B cell (primary cell): Measurements from ENCODE around the gene COX8C.

Experiments
- EZH2 ChIP-seq: IDR thresholded peaks from 2 replicates; pipeline ENCODE4 v1.6.1; 2012; ENCODE audit warnings: borderline replicate concordance, low read depth, mild to moderate bottlenecking, moderate library complexity, low read length; ENCODE audit not compliant: insufficient read depth, poor library complexity, severe bottlenecking
- TF ChIP-seq, protein P1 (sequence below): fragments of 200-600 bp; IDR thresholded peaks from one replicate; pipeline ENCODE4 v1.8.0; 2022; ENCODE audit warnings: antibody characterized with exemption, mild to moderate bottlenecking

DNA sequence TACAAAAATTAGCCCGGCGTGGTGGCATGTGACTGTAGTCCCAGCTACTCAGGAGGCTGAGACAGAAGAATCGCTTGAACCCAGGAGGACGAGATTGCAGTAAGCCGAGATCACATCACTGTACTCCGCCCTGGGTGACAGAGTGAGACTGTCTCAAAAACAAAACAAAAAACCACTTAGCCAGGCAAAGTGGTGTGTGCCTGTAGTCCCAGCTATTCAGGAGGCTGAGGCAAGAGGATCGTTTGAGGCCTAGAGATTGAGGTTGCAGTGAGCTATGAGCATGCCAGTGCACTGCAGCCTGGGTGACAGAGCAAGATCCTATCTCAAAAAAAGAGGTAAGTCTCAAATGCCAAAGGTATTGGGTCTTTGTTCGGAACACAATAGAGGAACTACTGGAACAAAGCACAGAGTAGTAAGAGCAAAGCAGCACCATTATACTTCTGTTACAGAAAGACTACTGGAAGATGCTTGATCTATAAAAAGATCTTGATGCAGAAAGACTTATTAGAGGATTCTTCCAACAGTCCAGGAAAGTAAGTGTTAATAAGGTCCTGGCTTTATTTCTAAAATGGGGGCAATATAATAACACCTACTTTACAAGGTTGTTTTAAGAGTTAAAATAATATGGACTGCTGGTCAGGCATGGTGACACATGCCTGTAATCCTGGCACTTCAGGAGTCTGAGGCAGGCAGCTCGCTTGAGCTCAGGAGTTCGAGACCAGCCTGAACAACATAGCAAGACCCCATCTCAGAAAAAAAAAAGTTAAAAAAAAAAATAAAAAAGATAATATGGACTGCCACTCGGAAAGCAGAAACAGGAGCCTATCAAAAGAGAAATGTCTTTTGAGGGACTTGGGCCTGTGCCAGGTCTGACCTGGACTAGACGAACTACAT lies 44.0 kb upstream of the COX8C start:
- TF ChIP-seq, protein P1, sequence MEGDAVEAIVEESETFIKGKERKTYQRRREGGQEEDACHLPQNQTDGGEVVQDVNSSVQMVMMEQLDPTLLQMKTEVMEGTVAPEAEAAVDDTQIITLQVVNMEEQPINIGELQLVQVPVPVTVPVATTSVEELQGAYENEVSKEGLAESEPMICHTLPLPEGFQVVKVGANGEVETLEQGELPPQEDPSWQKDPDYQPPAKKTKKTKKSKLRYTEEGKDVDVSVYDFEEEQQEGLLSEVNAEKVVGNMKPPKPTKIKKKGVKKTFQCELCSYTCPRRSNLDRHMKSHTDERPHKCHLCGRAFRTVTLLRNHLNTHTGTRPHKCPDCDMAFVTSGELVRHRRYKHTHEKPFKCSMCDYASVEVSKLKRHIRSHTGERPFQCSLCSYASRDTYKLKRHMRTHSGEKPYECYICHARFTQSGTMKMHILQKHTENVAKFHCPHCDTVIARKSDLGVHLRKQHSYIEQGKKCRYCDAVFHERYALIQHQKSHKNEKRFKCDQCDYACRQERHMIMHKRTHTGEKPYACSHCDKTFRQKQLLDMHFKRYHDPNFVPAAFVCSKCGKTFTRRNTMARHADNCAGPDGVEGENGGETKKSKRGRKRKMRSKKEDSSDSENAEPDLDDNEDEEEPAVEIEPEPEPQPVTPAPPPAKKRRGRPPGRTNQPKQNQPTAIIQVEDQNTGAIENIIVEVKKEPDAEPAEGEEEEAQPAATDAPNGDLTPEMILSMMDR: no peak
- no peak for TF ChIP-seq EZH2
